AG09309 (cell line): ENCODE results near the gene AATK.
A peak's percentile ranks its signal among the peaks of the same experiment; 100 is the strongest.
"Not testable (repeated sequence)": the region's sequence is repeated elsewhere in the genome, so short reads cannot be mapped to it uniquely, and the experiment has no call there.

Experiments
- DNase-seq: peaks from one replicate; pipeline ENCODE4 v3.0.0-alpha.2; 2010; ENCODE audit warnings: low read depth
- H3K4me3 ChIP-seq: 2 replicates; pipeline ENCODE4 v1.5.1; 2011; ENCODE audit warnings: mild to moderate bottlenecking, low read depth, low read length, moderate library complexity; ENCODE audit not compliant: control insufficient read depth
- CTCF ChIP-seq: IDR thresholded peaks from 2 replicates; pipeline ENCODE4 v1.5.1; 2011; ENCODE audit warnings: mild to moderate bottlenecking, low read depth, low read length, inconsistent platforms; ENCODE audit not compliant: insufficient read depth, control insufficient read depth; ENCODE audit errors: missing control alignments

The AATK gene

GRCh38 chr17:81147701-81148100 is 18.3 kb downstream of the AATK start:
- DNase-seq = no peak
- no peak for TF ChIP-seq CTCF
- no peak overlapping the region for H3K4me3 ChIP-seq

- not testable (repeated sequence) for DNase-seq, H3K4me3 ChIP-seq
These were observed 19.8 kb downstream of the AATK start for GRCh38 chr17:81146208-81146607.

GRCh38 chr17:81144423-81144781 is 21.6 kb downstream of the AATK start:
- no peak for TF ChIP-seq CTCF
- H3K4me3 ChIP-seq = no peak overlapping the region
- no peak for DNase-seq

- no peak for TF ChIP-seq CTCF
- no peak for DNase-seq
- H3K4me3 ChIP-seq = no peak overlapping the region
These were observed 22.2 kb downstream of the AATK start for GRCh38 chr17:81143717-81144422.

- no peak overlapping the region for H3K4me3 ChIP-seq
- DNase-seq = no peak
- TF ChIP-seq CTCF = no peak
These were observed 22.9 kb downstream of the AATK start for GRCh38 chr17:81143200-81143527.

GRCh38 chr17:81142301-81143199 is 23.5 kb downstream of the AATK start:
- peak; percentile 78 for TF ChIP-seq CTCF
- H3K4me3 ChIP-seq = no peak overlapping the region
- DNase-seq = peak; percentile 16

GRCh38 chr17:81140695-81141094 is 25.3 kb downstream of the AATK start:
- no peak overlapping the region for H3K4me3 ChIP-seq
- DNase-seq = no peak
- no peak for TF ChIP-seq CTCF
